Measurements from ENCODE around the gene BRPF1. TPM values are rescaled to one million over a fixed set of nuclear protein-coding genes. Genes with fewer than 3 reads are reported as not detected.

Gene BRPF1
- total RNA-seq, 1 donor = 14.5 TPM

GRCh38 chr3:9780910-9781309 lies 49.4 kb downstream of the BRPF1 start:
- TF ChIP-seq CTCF (IDR thresholded peaks at IDR 0.05; ENCODE audit: extremely low read depth, low read depth, low read length) = no peak
- Histone ChIP-seq H3K36me3 (ENCODE audit: insufficient read depth, low read length) (peaks cover 38% of the 10 kb centered on the region), H3K27ac (ENCODE audit: low read depth, low read length) (no peak overlapping the region), H3K9me3 (ENCODE audit: low read depth, low read length) (no peaks in the 10 kb centered on the region), H3K27me3 (ENCODE audit: insufficient read depth, low read length) (no peaks in the 10 kb centered on the region), H3K4me1 (ENCODE audit: insufficient read depth, low read length) (peaks cover 23% of the 10 kb centered on the region), H4K20me1 (ENCODE audit: insufficient read depth, low read length) (no peaks in the 10 kb centered on the region), H3K4me2 (ENCODE audit: insufficient read depth, low read length) (no peak overlapping the region), H3K79me2 (ENCODE audit: insufficient read depth, low read length) (no peaks in the 10 kb centered on the region), H2AFZ (ENCODE audit: low read length) (no peak overlapping the region), H3K4me3 (ENCODE audit: insufficient read depth, low read length) (no peak overlapping the region)
- DNase-seq (ENCODE audit: insufficient read length, low spot score, missing footprints) = no peak

GRCh38 chr3:9781551-9781950 lies 50.0 kb downstream of the BRPF1 start:
- H3K4me3 ChIP-seq (ENCODE audit: insufficient read depth, low read length) = no peak overlapping the region
- no peak overlapping the region for H3K27ac ChIP-seq (ENCODE audit: low read depth, low read length)
- H3K4me2 ChIP-seq (ENCODE audit: insufficient read depth, low read length) = no peak overlapping the region
- H3K79me2 ChIP-seq (ENCODE audit: insufficient read depth, low read length) = no peaks in the 10 kb centered on the region
- peaks cover 43% of the 10 kb centered on the region for H3K36me3 ChIP-seq (ENCODE audit: insufficient read depth, low read length)
- no peaks in the 10 kb centered on the region for H3K9me3 ChIP-seq (ENCODE audit: low read depth, low read length)
- H3K4me1 ChIP-seq (ENCODE audit: insufficient read depth, low read length) = peaks cover 23% of the 10 kb centered on the region
- no peaks in the 10 kb centered on the region for H3K27me3 ChIP-seq (ENCODE audit: insufficient read depth, low read length)
- no peaks in the 10 kb centered on the region for H4K20me1 ChIP-seq (ENCODE audit: insufficient read depth, low read length)
- H2AFZ ChIP-seq (ENCODE audit: low read length) = no peak overlapping the region
- TF ChIP-seq CTCF (IDR thresholded peaks at IDR 0.05; ENCODE audit: extremely low read depth, low read depth, low read length) = no peak
- no peak for DNase-seq (ENCODE audit: insufficient read length, low spot score, missing footprints)

GRCh38 chr3:9781978-9782603 lies 50.6 kb downstream of the BRPF1 start:
- no peaks in the 10 kb centered on the region for H4K20me1 ChIP-seq (ENCODE audit: insufficient read depth, low read length)
- peaks cover 49% of the 10 kb centered on the region for H3K36me3 ChIP-seq (ENCODE audit: insufficient read depth, low read length)
- no peak for TF ChIP-seq CTCF (IDR thresholded peaks at IDR 0.05; ENCODE audit: extremely low read depth, low read depth, low read length)

GRCh38 chr3:9782770-9783169 lies 51.2 kb downstream of the BRPF1 start:
- no peaks in the 10 kb centered on the region for H3K27me3 ChIP-seq (ENCODE audit: insufficient read depth, low read length)
- DNase-seq (ENCODE audit: insufficient read length, low spot score, missing footprints) = no peak
- no peak overlapping the region for H3K4me2 ChIP-seq (ENCODE audit: insufficient read depth, low read length)
- no peak for TF ChIP-seq CTCF (IDR thresholded peaks at IDR 0.05; ENCODE audit: extremely low read depth, low read depth, low read length)
- no peak overlapping the region for H2AFZ ChIP-seq (ENCODE audit: low read length)
- peaks cover 55% of the 10 kb centered on the region for H3K36me3 ChIP-seq (ENCODE audit: insufficient read depth, low read length)
- H3K4me3 ChIP-seq (ENCODE audit: insufficient read depth, low read length) = no peak overlapping the region
- H3K4me1 ChIP-seq (ENCODE audit: insufficient read depth, low read length) = peaks cover 15% of the 10 kb centered on the region
- H3K79me2 ChIP-seq (ENCODE audit: insufficient read depth, low read length) = no peaks in the 10 kb centered on the region
- H4K20me1 ChIP-seq (ENCODE audit: insufficient read depth, low read length) = no peaks in the 10 kb centered on the region
- H3K27ac ChIP-seq (ENCODE audit: low read depth, low read length) = no peak overlapping the region
- H3K9me3 ChIP-seq (ENCODE audit: low read depth, low read length) = no peaks in the 10 kb centered on the region

More at GRCh38 chr3:9781978-9782603, 50.6 kb downstream of the BRPF1 start:
- Histone ChIP-seq H3K9me3 (ENCODE audit: low read depth, low read length) (no peaks in the 10 kb centered on the region), H3K27me3 (ENCODE audit: insufficient read depth, low read length) (no peaks in the 10 kb centered on the region), H3K4me1 (ENCODE audit: insufficient read depth, low read length) (peaks cover 22% of the 10 kb centered on the region), H3K27ac (ENCODE audit: low read depth, low read length) (no peak overlapping the region), H3K4me3 (ENCODE audit: insufficient read depth, low read length) (no peak overlapping the region), H3K4me2 (ENCODE audit: insufficient read depth, low read length) (no peak overlapping the region), H3K79me2 (ENCODE audit: insufficient read depth, low read length) (no peaks in the 10 kb centered on the region), H2AFZ (ENCODE audit: low read length) (no peak overlapping the region)
- no peak for DNase-seq (ENCODE audit: insufficient read length, low spot score, missing footprints)
